ENCODE data around the gene KLF3. TPM values are rescaled to one million over a fixed set of nuclear protein-coding genes. Genes with fewer than 3 reads are reported as not detected.

The KLF3 gene
- total RNA-seq, 1 experiment from 2014 or later = 51.2 TPM

DNA sequence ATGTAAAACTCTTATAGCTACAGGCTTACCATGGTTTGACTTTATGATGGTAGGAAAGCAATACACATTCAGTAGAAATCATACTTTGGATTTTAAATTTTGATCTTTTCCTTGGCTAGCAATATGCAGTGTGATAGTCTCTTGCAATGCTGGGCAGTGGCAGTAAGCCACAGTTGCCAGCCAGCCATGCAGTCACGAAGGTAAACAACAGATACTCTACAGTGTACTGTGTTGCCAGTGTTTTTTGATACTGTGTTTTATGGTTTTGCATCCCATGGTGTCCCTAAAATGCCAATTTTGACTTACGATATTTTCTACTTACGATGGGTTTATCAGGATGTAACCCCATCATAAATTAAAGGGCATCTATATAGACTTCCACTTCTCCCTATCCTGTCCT, 24.8 kb upstream of the KLF3 start:
- no peak overlapping the region for H3K27ac Mint-ChIP-seq (ENCODE audit: low read depth, unreplicated experiment)
- no peaks in the 10 kb centered on the region for H3K27me3 Mint-ChIP-seq (ENCODE audit: insufficient read depth, unreplicated experiment)
- H3K36me3 Mint-ChIP-seq (ENCODE audit: insufficient read depth, unreplicated experiment) = no peaks in the 10 kb centered on the region
- intact Hi-C loops (cut with micrococcal nuclease) = no loop called here
- CTCF ChIA-PET = no interaction called here
- no peak overlapping the region for H3K4me3 Mint-ChIP-seq (ENCODE audit: unreplicated experiment)
- BruUV-seq (replicated peaks) = no TSS peak
- TF ChIP-seq, protein P1, sequence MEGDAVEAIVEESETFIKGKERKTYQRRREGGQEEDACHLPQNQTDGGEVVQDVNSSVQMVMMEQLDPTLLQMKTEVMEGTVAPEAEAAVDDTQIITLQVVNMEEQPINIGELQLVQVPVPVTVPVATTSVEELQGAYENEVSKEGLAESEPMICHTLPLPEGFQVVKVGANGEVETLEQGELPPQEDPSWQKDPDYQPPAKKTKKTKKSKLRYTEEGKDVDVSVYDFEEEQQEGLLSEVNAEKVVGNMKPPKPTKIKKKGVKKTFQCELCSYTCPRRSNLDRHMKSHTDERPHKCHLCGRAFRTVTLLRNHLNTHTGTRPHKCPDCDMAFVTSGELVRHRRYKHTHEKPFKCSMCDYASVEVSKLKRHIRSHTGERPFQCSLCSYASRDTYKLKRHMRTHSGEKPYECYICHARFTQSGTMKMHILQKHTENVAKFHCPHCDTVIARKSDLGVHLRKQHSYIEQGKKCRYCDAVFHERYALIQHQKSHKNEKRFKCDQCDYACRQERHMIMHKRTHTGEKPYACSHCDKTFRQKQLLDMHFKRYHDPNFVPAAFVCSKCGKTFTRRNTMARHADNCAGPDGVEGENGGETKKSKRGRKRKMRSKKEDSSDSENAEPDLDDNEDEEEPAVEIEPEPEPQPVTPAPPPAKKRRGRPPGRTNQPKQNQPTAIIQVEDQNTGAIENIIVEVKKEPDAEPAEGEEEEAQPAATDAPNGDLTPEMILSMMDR (IDR thresholded peaks at IDR 0.05; ENCODE audit: unreplicated experiment) = no peak
- POLR2A ChIA-PET = interaction anchor here (0.9 to 1.0 kb wide), 2 partner anchors 18 kb away, joined by 3 to 4 read pairs; no protein-coding TSS in a partner anchor
- no peaks in the 10 kb centered on the region for H3K9me3 Mint-ChIP-seq (ENCODE audit: unreplicated experiment)
- DNase-seq (ENCODE audit: unreplicated experiment) = no peak
- H3K4me1 Mint-ChIP-seq (ENCODE audit: insufficient read depth, unreplicated experiment) = peaks cover 10% of the 10 kb centered on the region

DNA sequence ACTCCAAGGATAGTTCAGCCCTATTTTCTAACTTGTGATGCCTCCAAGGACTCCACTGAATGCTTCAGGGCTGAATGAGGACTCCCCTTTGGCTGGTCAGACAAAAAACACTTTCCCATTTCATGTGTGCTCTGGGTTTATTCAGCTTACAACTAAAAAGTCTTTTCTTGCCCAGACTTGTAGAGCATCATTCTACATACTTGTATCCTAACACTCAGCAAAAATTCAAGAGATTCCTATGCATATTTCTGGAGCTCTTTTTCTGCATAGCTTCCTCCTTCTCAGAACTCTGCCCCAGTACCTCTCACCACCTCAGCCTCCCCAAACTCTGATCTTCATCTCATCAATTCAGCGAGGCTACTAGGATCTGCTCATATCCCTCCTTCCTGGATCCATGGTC, 22.2 kb upstream of the KLF3 start:
- DNase-seq (ENCODE audit: unreplicated experiment) = no peak
- H3K9me3 Mint-ChIP-seq (ENCODE audit: unreplicated experiment) = no peaks in the 10 kb centered on the region
- TF ChIP-seq, protein P1 (IDR thresholded peaks at IDR 0.05; ENCODE audit: unreplicated experiment) = no peak
- H3K36me3 Mint-ChIP-seq (ENCODE audit: insufficient read depth, unreplicated experiment) = no peaks in the 10 kb centered on the region
- no TSS peak for BruUV-seq (replicated peaks)
- ChIA-PET CTCF (interaction anchor here (0.6 to 2.0 kb wide), 3 partner anchors 9 to 1076 kb away, joined by 3 to 5 read pairs (median 3); no protein-coding TSS in a partner anchor), POLR2A (interaction anchor here (0.7 to 1.8 kb wide), 5 partner anchors 9 to 52 kb away, joined by 3 to 8 read pairs (median 3); no protein-coding TSS in a partner anchor)
- H3K27ac Mint-ChIP-seq (ENCODE audit: low read depth, unreplicated experiment) = no peak overlapping the region
- intact Hi-C loops (cut with micrococcal nuclease) = no loop called here
- H3K27me3 Mint-ChIP-seq (ENCODE audit: insufficient read depth, unreplicated experiment) = no peaks in the 10 kb centered on the region
- H3K4me3 Mint-ChIP-seq (ENCODE audit: unreplicated experiment) = no peak overlapping the region
- H3K4me1 Mint-ChIP-seq (ENCODE audit: insufficient read depth, unreplicated experiment) = peaks cover 10% of the 10 kb centered on the region

DNA sequence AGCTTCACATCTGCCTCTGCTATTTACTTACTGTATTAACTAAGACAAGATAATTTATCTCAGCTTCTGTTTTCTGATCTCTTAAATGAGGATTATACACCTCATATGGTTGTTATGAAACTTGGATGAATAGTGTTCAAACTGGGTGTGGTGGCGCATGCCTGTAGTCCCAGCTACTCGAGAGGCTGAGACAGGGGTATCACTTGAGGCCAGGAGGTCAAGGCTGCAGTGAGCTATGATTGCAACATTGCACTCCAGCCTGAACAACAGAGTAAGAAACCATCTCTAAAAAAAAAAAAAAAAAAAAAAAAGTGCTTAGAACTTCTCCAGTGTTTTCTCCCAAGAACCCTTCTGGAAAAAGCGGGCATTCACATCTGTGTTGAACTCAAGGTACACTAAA, 19.8 kb upstream of the KLF3 start:
- Mint-ChIP-seq H3K27me3 (ENCODE audit: insufficient read depth, unreplicated experiment) (no peaks in the 10 kb centered on the region), H3K27ac (ENCODE audit: low read depth, unreplicated experiment) (no peak overlapping the region), H3K9me3 (ENCODE audit: unreplicated experiment) (no peaks in the 10 kb centered on the region), H3K4me3 (ENCODE audit: unreplicated experiment) (no peak overlapping the region), H3K36me3 (ENCODE audit: insufficient read depth, unreplicated experiment) (no peaks in the 10 kb centered on the region), H3K4me1 (ENCODE audit: insufficient read depth, unreplicated experiment) (peaks cover 10% of the 10 kb centered on the region)
- ChIA-PET CTCF (interaction anchor here (0.6 to 0.9 kb wide), 2 partner anchors 15 to 31 kb away, joined by 3 read pairs; no protein-coding TSS in a partner anchor), POLR2A (interaction anchor here (0.7 to 0.8 kb wide), 2 partner anchors 15 to 374 kb away, joined by 3 to 4 read pairs; no protein-coding TSS in a partner anchor)
- no peak for DNase-seq (ENCODE audit: unreplicated experiment)
- intact Hi-C loops (cut with micrococcal nuclease) = no loop called here
- TF ChIP-seq, protein P1 (IDR thresholded peaks at IDR 0.05; ENCODE audit: unreplicated experiment) = no peak
- no TSS peak for BruUV-seq (replicated peaks)

DNA sequence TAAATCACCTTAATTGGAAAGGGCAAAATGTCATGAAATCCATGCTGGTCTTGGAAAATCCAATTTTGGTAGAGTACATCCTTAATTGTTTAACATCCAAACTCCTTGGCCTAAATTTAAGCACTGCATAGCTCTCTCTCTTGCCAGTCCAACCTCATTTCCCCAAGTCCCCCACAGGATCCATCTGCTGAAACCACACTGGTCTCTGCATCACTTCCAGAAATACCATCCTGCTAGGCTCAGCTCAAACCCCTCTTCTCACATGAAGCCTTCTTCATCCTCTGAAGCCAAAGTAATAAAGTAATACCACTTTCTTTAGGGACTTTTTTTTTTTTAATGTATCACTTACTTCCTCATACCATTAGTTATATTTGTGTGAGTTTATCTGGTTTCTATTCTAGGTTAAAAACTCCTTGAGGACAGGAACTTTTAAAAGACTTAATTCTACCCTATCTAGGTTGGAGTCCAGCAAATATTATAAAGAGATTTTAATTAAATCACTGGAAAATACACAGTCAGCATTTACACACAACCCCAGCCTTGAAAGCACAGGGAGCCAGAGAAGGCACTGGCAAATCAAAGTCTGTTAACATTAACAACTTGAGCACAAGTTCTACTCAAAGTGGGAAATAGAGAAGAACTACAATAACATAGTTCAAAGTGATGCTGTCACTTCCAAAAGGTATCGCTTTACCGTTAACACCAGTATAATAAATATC, 16.7 kb upstream of the KLF3 start:
- Mint-ChIP-seq H3K27me3 (ENCODE audit: insufficient read depth, unreplicated experiment) (no peaks in the 10 kb centered on the region), H3K4me1 (ENCODE audit: insufficient read depth, unreplicated experiment) (peaks cover 3% of the 10 kb centered on the region), H3K27ac (ENCODE audit: low read depth, unreplicated experiment) (no peak overlapping the region), H3K9me3 (ENCODE audit: unreplicated experiment) (no peaks in the 10 kb centered on the region), H3K4me3 (ENCODE audit: unreplicated experiment) (no peak overlapping the region), H3K36me3 (ENCODE audit: insufficient read depth, unreplicated experiment) (no peaks in the 10 kb centered on the region)
- POLR2A ChIA-PET = interaction anchor here (0.7 to 1.3 kb wide), 2 partner anchors 9 to 41 kb away, joined by 4 read pairs; no protein-coding TSS in a partner anchor
- CTCF ChIA-PET = interaction anchor here (1.2 kb wide), 1 partner anchor 12 kb away, joined by 4 read pairs; no protein-coding TSS in a partner anchor
- no TSS peak for BruUV-seq (replicated peaks)
- DNase-seq (ENCODE audit: unreplicated experiment) = no peak
- intact Hi-C loops (cut with micrococcal nuclease) = no loop called here
- TF ChIP-seq, protein P1 (IDR thresholded peaks at IDR 0.05; ENCODE audit: unreplicated experiment) = no peak

All from MCF 10A (cell line).